Fibroblast of mammary gland (primary cell): ENCODE data around the gene SF3B4.

ENCODE experiments used
- DNase-seq: peaks from one replicate; pipeline ENCODE4 v3.0.0-alpha.2; 2010; ENCODE audit warnings: low read depth
- H3K4me3 ChIP-seq: 2 replicates; pipeline ENCODE4 v1.5.1; 2011; ENCODE audit warnings: low read depth, mild to moderate bottlenecking, low read length, moderate library complexity; ENCODE audit not compliant: control insufficient read depth
- CTCF ChIP-seq: conservative IDR thresholded peaks from 2 replicates; pipeline ENCODE4 v1.5.1; 2011; ENCODE audit warnings: low read depth, low read length, inconsistent platforms; ENCODE audit not compliant: control insufficient read depth, insufficient read depth

SF3B4 gene

DNA sequence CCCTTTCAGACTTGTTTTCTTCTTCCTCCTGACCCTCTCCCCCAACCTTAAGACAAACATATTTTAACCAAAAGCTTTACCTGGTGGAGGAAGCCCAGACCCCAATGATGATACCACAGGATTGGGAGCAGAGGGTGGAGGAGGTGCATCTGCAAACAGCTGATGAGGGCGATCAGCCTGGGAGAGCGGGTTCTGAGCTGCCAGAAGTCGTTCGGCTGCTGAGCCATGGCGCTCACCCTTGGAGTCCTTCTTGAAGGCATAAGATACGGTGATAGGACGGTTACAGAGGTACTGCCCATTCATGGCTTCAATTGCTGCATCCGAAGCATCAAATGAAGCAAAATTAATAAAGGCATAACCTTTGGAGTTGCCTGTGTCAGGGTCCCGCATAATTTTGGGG lies 1.3 kb downstream of the SF3B4 start:
- TF ChIP-seq CTCF, result no peak
- H3K4me3 ChIP-seq, result peak overlapping the region; percentile 96
- DNase-seq, result no peak

DNA sequence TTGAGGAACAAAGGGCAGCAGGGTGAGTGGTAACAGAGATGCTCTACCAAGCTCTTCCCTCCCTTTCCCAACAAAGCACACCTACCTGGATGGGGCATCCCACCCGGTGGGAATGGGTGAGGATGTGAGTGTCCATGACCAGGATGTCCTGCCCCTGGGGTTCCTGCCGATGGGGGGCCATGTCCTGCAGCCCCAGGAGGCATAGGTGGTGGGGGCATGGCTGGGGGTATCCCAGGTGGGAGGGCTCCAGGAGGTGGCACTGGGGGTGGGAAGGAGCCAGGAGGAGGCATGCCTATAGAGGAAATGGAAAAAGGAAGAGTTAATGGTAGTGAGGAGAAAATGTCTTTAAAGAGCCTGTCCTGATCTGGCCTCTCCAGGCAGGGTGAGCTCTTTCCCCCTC lies 1.9 kb downstream of the SF3B4 start:
- no peak for TF ChIP-seq CTCF
- DNase-seq, result no peak
- H3K4me3 ChIP-seq, result no peak overlapping the region

- no peak for TF ChIP-seq CTCF
- no peak for DNase-seq
- no peak overlapping the region for H3K4me3 ChIP-seq
Observed at GRCh38 chr1:149925345-149925744, 2.3 kb downstream of the SF3B4 start.

GRCh38 chr1:149923626-149924025 lies 4.0 kb downstream of the SF3B4 start:
- no peak overlapping the region for H3K4me3 ChIP-seq
- no peak for TF ChIP-seq CTCF
- no peak for DNase-seq

DNA sequence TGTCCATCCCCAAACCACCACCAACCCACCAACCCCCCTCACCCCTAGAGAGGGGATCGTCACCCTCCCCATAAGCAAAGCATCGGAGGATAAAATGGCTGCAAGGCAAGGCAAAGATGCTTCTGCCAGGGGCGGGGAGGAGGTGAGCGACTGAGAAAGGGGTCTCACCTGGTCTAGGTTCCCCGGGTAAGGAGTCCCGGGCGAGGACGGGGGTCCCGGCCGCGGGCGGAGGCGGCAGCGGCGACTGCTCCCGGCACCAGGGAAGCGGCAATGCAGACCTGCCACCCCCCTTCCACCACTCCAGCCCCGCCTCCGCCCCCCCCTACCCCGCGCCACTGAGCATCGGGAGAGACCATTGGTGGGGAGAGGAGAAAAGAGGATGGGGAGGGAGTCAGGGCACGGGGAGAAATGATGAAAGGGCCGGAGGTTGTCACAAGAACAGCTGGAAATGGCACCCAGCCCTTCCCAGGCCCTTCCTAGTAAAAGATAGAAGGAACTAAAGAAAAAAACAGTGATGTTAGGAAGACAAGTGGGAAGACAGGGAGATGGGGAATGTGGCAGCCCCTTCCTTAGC lies 9.9 kb downstream of the SF3B4 start, which contains the start of gene SV2A:
TSS of gene SV2A (minus strand) at position 274 of the 574 bp plus-strand sequence. CDS start 4,004 bp downstream, outside the sequence.
- no peak for TF ChIP-seq CTCF
- peak; percentile 69 for DNase-seq
- peak within 1 kb of the TSS; percentile 79 for H3K4me3 ChIP-seq

DNA sequence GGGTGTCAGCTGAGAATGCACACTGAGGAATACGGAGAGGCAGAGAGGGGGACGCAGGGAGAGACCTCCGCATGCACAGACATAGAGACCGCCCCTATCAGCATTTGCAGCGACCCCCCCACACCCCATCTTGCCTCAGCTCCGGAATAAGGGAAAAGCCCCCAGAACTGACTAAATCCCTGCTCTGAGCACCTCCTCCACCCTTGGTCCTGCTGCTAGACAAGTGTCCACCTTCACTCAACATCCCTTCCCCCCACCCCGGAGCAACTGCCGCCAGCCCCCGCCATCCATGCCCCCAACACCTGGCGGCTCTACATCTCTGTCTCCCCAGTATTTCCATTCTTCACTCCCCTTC lies 10.7 kb downstream of the SF3B4 start:
- no peak for DNase-seq
- no peak for TF ChIP-seq CTCF
- peak overlapping the region; percentile 79 for H3K4me3 ChIP-seq
